Stimulated activated memory B cell treated with anti-CD40 and anti-IgM and Interleukin-4, amounts not matched to agents 10 μg/mL and 1 μg/mL and 100 μg/mL, for 72 hours (primary cell): ENCODE measurements around the gene OR52E2.

ENCODE experiments used
- ATAC-seq: fragments of 150-1000 bp; cut with Tn5 transposase; 2 replicates; pipeline ENCODE4 v1.10.0; 2021
- H3K27ac Mint-ChIP-seq: one replicate; pipeline ENCODE4 v1.8.0; 2022; ENCODE audit warnings: mild to moderate bottlenecking, mixed read lengths
- H3K27me3 Mint-ChIP-seq: one replicate; pipeline ENCODE4 v1.8.0; 2022; ENCODE audit warnings: mixed read lengths
- H3K36me3 Mint-ChIP-seq: one replicate; pipeline ENCODE4 v1.8.0; 2022; ENCODE audit warnings: mixed read lengths
- H3K4me1 Mint-ChIP-seq: one replicate; pipeline ENCODE4 v1.8.0; 2022; ENCODE audit warnings: mixed read lengths
- H3K4me3 Mint-ChIP-seq: one replicate; pipeline ENCODE4 v1.8.0; 2022; ENCODE audit warnings: mild to moderate bottlenecking, moderate library complexity, mixed read lengths
- H3K9me3 Mint-ChIP-seq: one replicate; pipeline ENCODE4 v1.8.0; 2022; ENCODE audit warnings: mixed read lengths

Gene OR52E2

GRCh38 chr11:5043380-5043779, 16.0 kb downstream of the OR52E2 start:
- H3K27ac Mint-ChIP-seq = no peak overlapping the region
- H3K4me1 Mint-ChIP-seq = no peaks in the 10 kb centered on the region
- H3K4me3 Mint-ChIP-seq = no peak overlapping the region
- peaks cover 8% of the 10 kb centered on the region for H3K27me3 Mint-ChIP-seq
- H3K36me3 Mint-ChIP-seq = no peaks in the 10 kb centered on the region
- peaks cover 3% of the 10 kb centered on the region for H3K9me3 Mint-ChIP-seq
- no peak for ATAC-seq

DNA sequence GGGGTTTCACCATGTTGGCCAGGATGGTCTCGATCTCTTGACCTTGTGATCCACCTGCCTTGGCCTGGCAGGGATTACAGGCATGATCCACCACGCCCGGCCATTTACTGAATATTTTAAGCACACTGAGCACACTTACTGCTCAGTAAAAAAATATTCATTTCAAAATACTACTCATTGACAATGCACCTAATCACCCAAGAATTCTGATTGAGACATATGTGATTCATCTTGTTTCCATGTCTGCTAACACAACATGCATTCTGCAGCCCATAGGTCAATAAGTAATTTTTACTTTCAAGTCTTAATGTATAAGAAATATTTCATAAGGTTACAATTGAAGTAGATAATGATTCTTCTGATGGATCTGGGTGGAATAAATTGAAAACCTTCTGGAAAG, 17.3 kb downstream of the OR52E2 start:
- Mint-ChIP-seq H3K9me3 (peaks cover 2% of the 10 kb centered on the region), H3K27ac (no peak overlapping the region), H3K4me3 (no peak overlapping the region), H3K4me1 (no peaks in the 10 kb centered on the region), H3K36me3 (no peaks in the 10 kb centered on the region), H3K27me3 (no peaks in the 10 kb centered on the region)
- ATAC-seq = no peak

DNA sequence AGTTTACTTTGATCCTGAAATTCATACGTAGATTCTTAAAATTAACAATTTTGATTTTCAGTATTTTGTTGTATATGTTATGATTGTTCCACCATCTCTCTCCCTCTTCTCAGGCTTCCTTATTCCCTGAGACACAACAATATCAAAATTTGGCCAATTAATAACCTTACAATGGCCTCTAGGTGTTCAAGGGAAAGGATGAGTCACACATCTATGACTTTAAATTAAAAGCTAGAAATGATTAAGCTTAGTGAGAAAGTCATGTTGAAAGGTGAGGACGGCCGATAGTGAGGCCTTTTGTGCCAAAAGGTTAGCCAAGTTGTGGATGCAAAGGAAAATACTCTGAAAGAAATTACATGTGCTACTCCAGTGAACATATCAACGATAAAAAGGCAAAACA, 18.6 kb downstream of the OR52E2 start:
- H3K27me3 Mint-ChIP-seq = no peaks in the 10 kb centered on the region
- H3K4me3 Mint-ChIP-seq = no peak overlapping the region

DNA sequence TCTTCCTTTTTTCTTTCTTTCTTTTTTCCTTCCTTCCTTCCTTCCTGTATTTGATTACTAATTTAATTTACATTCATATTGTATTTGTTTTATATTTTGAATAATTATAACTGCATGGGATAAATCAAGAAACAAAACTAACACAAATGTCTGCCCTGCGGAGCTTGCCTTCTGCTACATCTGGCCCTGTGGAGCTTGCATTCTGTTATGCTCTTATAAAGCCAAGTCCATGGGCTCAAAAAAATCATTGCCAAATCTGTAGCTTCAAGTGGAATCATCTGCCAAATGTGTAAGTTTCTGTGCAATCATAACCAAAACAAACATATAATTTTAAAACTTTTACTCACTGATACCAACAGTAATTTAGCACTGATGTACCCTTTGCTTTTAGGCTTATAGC, 21.1 kb downstream of the OR52E2 start:
- ATAC-seq = no peak
- Mint-ChIP-seq H3K27ac (no peak overlapping the region), H3K36me3 (no peaks in the 10 kb centered on the region), H3K27me3 (no peaks in the 10 kb centered on the region), H3K9me3 (no peaks in the 10 kb centered on the region), H3K4me1 (no peaks in the 10 kb centered on the region), H3K4me3 (no peak overlapping the region)

More for the DNA sequence above, 18.6 kb downstream of the OR52E2 start:
- no peaks in the 10 kb centered on the region for H3K4me1 Mint-ChIP-seq
- no peak overlapping the region for H3K27ac Mint-ChIP-seq
- no peaks in the 10 kb centered on the region for H3K9me3 Mint-ChIP-seq
- no peaks in the 10 kb centered on the region for H3K36me3 Mint-ChIP-seq
- no peak for ATAC-seq

DNA sequence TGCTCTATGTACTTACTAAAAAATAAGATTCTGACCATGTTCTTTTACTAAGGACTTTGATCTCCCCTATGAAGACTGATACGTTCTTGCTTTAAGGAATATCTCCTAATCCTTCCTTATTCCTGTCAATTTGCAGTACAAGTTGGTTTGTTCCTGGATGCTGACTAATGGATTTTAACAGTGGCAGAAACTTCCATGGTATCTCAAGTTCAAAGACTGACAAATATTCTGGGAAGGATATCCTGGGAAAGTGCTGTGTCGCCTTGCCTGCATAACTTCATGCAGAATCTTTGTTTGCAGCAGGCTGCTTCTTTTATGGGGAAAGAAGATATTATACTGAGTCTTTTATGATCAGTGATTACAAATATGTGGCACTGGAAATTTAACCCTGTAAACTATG, 21.5 kb downstream of the OR52E2 start:
- no peak overlapping the region for H3K27ac Mint-ChIP-seq
- H3K4me3 Mint-ChIP-seq = no peak overlapping the region
- H3K36me3 Mint-ChIP-seq = no peaks in the 10 kb centered on the region
- H3K27me3 Mint-ChIP-seq = no peaks in the 10 kb centered on the region
- no peaks in the 10 kb centered on the region for H3K4me1 Mint-ChIP-seq
- no peaks in the 10 kb centered on the region for H3K9me3 Mint-ChIP-seq
- no peak for ATAC-seq

- H3K9me3 Mint-ChIP-seq = no peaks in the 10 kb centered on the region
- no peaks in the 10 kb centered on the region for H3K27me3 Mint-ChIP-seq
- H3K4me1 Mint-ChIP-seq = no peaks in the 10 kb centered on the region
- H3K4me3 Mint-ChIP-seq = no peak overlapping the region
- H3K27ac Mint-ChIP-seq = no peak overlapping the region
- H3K36me3 Mint-ChIP-seq = no peaks in the 10 kb centered on the region
- no peak for ATAC-seq
Measured at GRCh38 chr11:5036669-5037068, 22.8 kb downstream of the OR52E2 start.

DNA sequence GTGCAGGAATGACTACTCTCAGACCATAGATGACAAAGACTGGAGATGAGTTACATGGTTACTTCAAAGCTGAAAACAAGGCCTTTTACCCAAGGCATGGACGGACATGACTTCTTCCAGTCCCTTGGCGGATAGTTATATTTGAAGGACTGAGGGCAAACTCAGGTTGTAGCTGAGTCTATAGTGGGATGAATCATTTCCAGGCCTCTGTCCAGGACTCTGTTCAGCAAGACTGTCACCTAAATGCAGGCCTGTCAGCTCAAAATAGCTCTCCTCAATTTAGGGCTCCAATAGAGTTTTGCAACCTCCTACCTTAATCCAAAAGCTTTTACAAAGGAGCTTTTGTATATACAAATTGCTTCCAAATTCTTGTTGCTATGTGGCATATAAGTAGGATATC, 37.4 kb downstream of the OR52E2 start:
- Mint-ChIP-seq H3K27me3 (no peaks in the 10 kb centered on the region), H3K27ac (no peak overlapping the region), H3K36me3 (no peaks in the 10 kb centered on the region), H3K4me1 (no peaks in the 10 kb centered on the region), H3K4me3 (no peak overlapping the region), H3K9me3 (peaks cover 23% of the 10 kb centered on the region)
- ATAC-seq = no peak

GRCh38 chr11:5013012-5013411, 46.4 kb downstream of the OR52E2 start:
- ATAC-seq = no peak
- Mint-ChIP-seq H3K4me1 (no peaks in the 10 kb centered on the region), H3K36me3 (no peaks in the 10 kb centered on the region), H3K4me3 (no peak overlapping the region), H3K27ac (no peak overlapping the region), H3K9me3 (no peaks in the 10 kb centered on the region), H3K27me3 (no peaks in the 10 kb centered on the region)

GRCh38 chr11:5011254-5011653, 48.2 kb downstream of the OR52E2 start:
- H3K27ac Mint-ChIP-seq = no peak overlapping the region
- no peaks in the 10 kb centered on the region for H3K36me3 Mint-ChIP-seq
- no peak overlapping the region for H3K4me3 Mint-ChIP-seq
- no peak for ATAC-seq
- no peaks in the 10 kb centered on the region for H3K27me3 Mint-ChIP-seq
- H3K9me3 Mint-ChIP-seq = no peaks in the 10 kb centered on the region
- no peaks in the 10 kb centered on the region for H3K4me1 Mint-ChIP-seq
